Pulmonary artery endothelial cell (primary cell): ENCODE data around the gene CDH4. TPM values are rescaled to one million over a fixed set of nuclear protein-coding genes. Genes with fewer than 3 reads are reported as not detected.

Experiments
- DNase-seq: peaks from one replicate; pipeline ENCODE4 v3.0.0-alpha.2; 2011; ENCODE audit warnings: low read depth, low spot score
- total RNA-seq: library from RNA; depleted of rRNA; stranded (reverse); fragments of >200 nt; gene quantifications from 2 replicates; pipeline ENCODE4 v1.2.3, GENCODE V29; 2014

The CDH4 gene
- total RNA-seq, 1 donor from 2014 or later, result 7.5 TPM

DNA sequence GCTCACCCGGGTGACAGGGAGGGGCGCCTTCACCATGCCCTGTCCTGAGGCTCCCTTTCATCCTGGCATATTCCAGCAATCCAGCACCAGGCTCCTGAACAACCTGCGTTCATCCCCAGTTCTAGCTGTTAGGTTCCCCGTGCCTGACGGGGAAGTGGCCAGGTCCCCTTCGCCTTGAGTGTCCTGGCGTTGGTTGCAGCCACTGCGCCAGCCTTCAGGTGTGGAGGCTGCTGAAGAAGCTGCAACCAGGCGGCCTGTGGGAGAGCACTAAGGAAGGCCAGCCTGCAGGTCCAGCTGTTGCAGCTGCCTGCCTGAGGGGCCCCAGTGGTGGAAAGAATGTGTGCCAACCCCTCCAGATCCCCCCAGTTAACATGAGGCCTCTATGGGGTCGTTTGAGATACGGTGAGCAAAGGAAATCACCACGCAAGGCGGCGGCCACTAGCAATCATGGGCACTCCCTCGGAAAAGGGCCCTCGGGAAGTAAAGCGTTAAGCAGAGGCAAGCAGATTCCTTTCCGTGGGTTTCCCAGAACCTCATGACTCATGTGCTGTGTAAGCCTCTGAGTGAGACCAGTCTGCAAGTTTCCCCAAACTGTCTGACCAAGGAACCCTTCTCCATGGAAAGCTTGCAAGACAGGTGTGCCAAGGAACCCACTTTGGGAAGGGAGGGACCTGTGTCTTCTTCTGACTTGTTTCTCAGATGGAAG lies 492.8 kb downstream of the CDH4 start:
- DNase-seq, result no peak

GRCh38 chr20:61745397-61746146 lies 493.5 kb downstream of the CDH4 start:
- DNase-seq, result no peak

GRCh38 chr20:61746147-61746646 lies 494.1 kb downstream of the CDH4 start:
- DNase-seq, result no peak

- DNase-seq, result no peak
Observed at GRCh38 chr20:61746781-61747180, 494.7 kb downstream of the CDH4 start.

DNA sequence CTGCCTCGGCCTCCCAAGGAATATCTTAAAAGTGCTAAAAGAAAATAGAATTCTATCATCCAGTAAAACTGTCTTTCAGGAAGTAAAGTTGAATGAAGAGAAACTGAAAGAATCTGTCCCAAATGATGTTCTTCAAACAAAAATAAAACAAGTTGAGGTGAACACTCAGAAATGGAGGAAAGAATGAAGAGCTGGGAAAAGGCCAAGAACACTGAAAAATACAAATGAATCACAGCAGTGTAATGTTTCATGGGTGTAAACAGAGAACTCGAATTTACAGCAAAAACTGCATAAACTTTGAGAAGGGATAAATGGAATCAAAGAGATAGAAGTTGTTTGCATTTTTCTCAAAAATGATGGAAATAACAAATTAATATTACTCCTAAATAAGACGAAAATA lies 496.3 kb downstream of the CDH4 start:
- DNase-seq, result no peak

DNA sequence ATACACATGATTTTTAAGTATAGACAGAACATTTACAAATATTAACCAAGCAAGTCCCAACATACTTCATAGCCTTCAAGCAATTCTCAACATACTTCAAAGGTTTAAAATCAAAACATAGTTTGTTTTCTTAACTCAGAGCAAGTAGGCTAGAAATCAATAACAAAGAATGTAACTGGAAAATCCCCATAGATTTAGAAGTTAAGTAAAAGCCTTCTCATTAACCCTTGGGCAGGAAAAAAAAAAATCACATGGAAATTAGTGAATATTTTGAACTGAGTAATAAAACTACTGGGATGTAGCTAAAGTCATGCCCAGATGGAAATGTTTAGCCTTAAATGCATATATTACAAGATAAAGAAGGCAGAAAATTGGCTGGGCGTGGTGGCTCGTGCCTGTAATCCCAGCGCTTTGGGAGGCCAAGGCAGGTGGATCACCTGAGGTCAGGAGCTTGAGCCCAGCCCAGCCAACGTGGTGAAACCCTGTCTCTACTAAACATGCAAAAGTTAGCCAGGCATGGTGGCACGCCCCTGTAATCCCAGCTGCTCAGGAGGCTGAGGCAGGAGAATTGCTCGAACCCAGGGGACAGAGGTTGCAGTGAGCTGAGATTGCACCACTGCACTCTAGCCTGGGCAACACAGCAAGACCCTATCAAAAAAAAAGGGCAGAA lies 497.5 kb downstream of the CDH4 start:
- DNase-seq, result no peak

GRCh38 chr20:61750093-61750492 lies 498.0 kb downstream of the CDH4 start:
- DNase-seq, result no peak

DNA sequence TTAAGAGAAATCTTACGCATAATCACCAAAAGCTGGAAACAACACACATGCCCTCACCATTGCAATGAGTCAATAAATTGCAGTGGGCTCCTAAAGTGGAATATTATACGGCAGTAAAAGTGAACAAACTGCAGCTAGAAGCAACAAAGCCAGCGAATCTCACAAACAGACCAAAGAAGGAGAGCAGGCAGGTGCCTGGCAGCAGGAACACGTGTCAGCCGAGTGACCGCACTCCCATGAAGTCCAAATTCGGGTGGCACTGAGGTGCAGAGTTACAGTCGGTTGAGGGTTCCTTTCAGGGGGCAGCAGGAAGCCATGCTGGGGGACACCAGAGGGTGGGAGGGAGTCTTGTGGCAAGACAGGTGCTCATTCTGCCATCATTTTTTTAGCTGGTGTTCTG lies 500.5 kb downstream of the CDH4 start:
- no peak for DNase-seq

- peak; percentile 44 for DNase-seq
Observed at GRCh38 chr20:61753316-61753942, 501.4 kb downstream of the CDH4 start.

DNA sequence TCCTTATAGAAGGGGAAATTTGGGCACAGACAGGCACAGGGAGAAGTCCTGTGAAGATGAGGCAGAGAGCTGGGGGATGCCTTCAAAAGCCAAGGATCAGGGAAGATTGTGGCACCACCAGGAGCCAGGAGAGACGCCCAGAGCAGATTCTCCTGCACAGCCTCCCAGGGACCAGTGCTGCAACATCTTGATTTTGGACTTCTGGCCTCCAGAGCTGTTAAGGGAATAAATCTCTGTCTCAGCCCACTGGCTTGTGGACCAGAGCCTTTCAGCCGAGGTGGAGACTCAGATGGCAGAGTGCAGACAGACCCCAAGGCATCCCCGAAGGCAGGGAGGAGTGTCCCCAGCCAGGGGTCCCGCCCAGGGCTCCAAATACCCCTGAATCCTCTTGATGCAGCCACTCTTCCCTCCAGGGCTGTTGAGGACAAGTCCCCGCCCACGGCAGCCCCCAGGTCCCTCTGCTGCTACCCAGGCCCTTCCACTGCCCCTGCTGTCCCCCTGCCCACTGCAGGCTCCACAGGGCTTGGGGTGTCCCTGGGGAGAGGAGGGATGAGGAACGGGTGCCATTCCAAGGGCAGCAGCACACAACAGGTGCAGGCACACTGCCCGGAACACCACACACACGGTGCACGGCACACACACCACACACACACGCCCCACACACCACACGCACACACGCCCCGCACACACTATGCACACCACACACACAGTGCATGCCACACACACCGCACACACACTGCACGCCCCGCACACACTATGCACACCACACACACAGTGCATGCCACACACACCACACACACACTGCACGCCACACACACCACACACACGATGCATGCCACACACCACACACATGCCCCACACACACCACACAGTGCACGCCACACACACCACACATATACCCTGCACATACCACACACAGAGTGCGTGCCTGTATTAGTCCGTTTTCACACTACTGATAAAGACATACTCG lies 502.2 kb downstream of the CDH4 start:
- no peak for DNase-seq

DNA sequence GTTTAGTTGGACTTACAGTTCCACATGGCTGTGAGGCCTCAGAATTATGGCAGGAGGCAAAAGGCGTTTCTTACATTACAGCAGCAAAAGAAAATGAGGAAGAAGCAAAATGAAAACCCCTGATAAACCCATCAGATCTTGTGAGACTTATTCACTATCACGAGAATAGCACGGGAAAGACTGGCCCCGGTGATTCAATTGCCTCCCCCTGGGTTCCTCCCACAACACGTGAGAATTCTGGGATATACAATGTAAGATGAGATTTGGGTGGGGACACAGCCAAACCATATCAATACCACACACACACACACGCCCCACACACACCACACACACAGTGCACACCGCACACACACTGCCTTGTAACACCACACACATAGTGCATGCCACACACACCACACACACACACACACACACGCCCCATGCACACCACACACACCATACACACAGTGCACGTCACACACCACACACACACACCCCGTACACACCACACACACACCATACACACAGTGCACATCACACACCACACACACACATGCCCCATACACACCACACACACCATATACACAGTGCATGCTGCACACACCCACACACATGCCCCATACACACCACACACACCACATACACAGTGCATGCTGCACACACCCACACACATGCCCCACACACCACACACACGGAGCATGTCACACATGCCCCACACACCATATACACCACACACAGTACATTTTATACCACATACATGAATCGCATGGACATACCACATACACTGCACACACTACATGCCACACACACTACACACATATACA lies 503.1 kb downstream of the CDH4 start:
- no peak for DNase-seq

GRCh38 chr20:61755971-61756845 lies 504.1 kb downstream of the CDH4 start:
- DNase-seq, result no peak

DNA sequence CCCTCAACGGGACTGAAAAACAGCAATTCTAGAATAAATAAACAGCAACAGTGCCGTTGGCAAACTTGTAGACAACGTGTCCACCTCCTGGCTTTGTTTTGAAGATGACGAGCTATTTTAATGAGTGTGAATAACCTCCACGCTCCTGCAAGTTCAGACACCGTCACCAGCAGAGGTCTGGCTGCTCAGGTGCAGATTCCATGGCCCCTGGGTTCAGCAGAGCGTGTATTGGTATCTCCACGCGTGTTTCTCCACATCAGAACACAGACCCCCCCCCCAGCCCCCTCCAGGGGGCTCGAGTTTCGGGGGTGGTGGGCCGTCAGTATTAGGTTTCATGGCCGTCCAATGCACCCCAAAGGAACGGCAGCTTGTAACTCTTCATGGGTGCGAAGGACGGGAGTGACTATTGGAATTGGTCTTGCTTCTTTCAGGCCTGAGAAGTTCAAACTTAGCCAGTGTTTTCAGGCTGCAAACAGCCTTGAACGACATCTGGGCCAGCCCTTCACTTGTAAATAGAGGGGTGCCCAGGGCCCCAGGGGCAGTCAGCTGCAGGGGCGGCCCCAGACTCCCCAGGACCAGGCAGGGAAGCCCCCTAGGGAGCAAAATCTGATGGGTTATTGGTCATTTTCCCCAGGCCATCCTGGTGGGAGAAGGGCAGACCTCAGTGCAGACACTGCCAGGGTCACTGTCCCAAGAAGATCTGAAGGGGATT lies 505.1 kb downstream of the CDH4 start:
- DNase-seq, result no peak

DNA sequence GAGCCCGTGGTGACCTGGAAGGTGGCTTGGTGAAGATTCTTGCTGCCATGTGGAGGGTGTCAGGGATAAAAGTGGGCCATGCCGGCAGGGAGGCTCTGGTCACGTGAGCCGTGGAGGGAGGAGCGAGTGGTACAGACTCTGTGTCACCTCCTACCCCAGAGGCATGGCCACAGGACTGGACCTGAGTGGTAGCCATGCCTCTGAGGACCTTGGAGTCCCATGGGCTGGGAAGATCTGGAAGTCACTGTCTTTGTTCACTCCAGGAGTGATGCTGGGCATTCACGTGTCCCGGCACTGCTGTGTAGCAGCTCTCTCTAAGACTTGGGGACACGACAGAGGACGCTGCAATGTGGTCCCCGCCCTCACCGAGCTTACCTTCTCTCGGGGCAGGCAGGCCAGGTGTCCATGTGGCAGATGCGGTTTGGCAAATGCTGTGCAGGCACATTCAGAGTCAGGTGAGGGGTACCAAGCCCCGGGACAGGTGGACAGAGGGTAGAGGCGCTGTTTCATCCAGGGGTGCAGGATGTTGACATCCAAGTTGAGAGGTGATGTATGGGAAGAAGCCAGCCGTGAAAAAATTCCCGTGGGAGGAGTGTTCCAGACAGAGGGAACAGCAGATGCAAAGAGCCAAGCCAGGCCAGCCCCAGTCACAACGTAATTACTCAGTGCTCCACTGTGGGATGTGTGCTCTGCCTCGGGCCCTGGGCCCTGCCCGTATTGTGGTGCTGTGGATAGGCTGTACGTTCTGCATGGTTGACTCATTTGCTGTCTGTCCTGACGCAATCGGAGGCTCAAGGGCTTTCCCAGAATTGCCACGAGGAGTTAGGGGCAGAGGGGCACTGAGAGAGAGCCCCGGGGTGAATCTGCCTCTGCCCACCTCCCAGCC lies 505.9 kb downstream of the CDH4 start:
- no peak for DNase-seq

- no peak for DNase-seq
Observed at GRCh38 chr20:61758564-61759200, 506.6 kb downstream of the CDH4 start.

GRCh38 chr20:61759286-61760065 lies 507.4 kb downstream of the CDH4 start:
- DNase-seq, result no peak
